Panc1 (cell line): Measurements from ENCODE around the gene GJD4. TPM values are rescaled to one million over a fixed set of nuclear protein-coding genes. Genes with fewer than 3 reads are reported as not detected.

Source experiments
- ATAC-seq: fragments of 200-7000 bp; cut with Tn5 transposase; 2 replicates; pipeline ENCODE4 v1.9.1; 2020; ENCODE audit warnings: mild to moderate bottlenecking, moderate library complexity
- BruUV-seq: library from RNA; stranded (reverse); fragments of 400-500 nt; replicated peaks from 2 replicates; lab custom pipeline; 2021; lab: Mats Ljungman, UMichigan
- CTCF ChIA-PET: fragments of 300-600 bp; sonication (Branson Sonifier 250); formaldehyde crosslinking; loops from one replicate; lab custom pipeline; 2022; ENCODE audit warnings: antibody characterized with exemption; lab: Charles Lee
- POLR2A ChIA-PET: fragments of 300-600 bp; sonication (Branson Sonifier 250); formaldehyde crosslinking; loops from one replicate; lab custom pipeline; 2022; ENCODE audit warnings: antibody characterized with exemption; lab: Charles Lee
- DNase-seq: peaks from one replicate; pipeline ENCODE4 v3.0.0-alpha.2; 2010; ENCODE audit warnings: low read depth, low spot score
- H3K27ac ChIP-seq: 2 replicates; pipeline ENCODE4 v1.5.1; 2011; ENCODE audit warnings: mild to moderate bottlenecking, low read length, inconsistent platforms
- H3K27me3 ChIP-seq: fragments of 200-500 bp; sonication (Bioruptor generic); 2 replicates; pipeline ENCODE4 v1.6.0; 2014; ENCODE audit warnings: low read length, inconsistent platforms; ENCODE audit not compliant: control insufficient read depth, insufficient read depth
- H3K36me3 ChIP-seq: fragments of 200-500 bp; sonication (Bioruptor generic); 2 replicates; pipeline ENCODE4 v1.5.1; 2014; ENCODE audit warnings: inconsistent platforms, mild to moderate bottlenecking, low read length, moderate library complexity; ENCODE audit not compliant: control insufficient read depth, insufficient read depth
- H3K4me1 ChIP-seq: 2 replicates; pipeline ENCODE4 v1.5.1; 2011; ENCODE audit warnings: inconsistent platforms, mild to moderate bottlenecking, low read length, moderate library complexity; ENCODE audit not compliant: control insufficient read depth, insufficient read depth
- H3K4me3 ChIP-seq, 2 experiments: 2 replicates each; pipeline ENCODE4 v1.5.1; 2011 to 2012; ENCODE audit warnings: low read depth in 2 of 2, low read length in 2 of 2, mild to moderate bottlenecking in 2 of 2, inconsistent platforms in 1 of 2, moderate library complexity in 1 of 2
- H3K9me3 ChIP-seq: fragments of 200-500 bp; sonication (Bioruptor generic); 2 replicates; pipeline ENCODE4 v1.5.1; 2014; ENCODE audit warnings: low read depth, mild to moderate bottlenecking, inconsistent platforms, low read length, moderate library complexity; ENCODE audit not compliant: control insufficient read depth, insufficient read depth
- POLR2AphosphoS5 ChIP-seq: IDR thresholded peaks from 2 replicates; pipeline ENCODE4 v1.6.1; 2012; ENCODE audit warnings: mild to moderate bottlenecking, low read depth, low read length, moderate library complexity
- SIN3A ChIP-seq: IDR thresholded peaks from 2 replicates; pipeline ENCODE4 v1.6.1; 2012; ENCODE audit warnings: low read depth, mild to moderate bottlenecking, low read length, moderate library complexity, borderline replicate concordance; ENCODE audit not compliant: insufficient read depth
- TCF7L2 ChIP-seq: IDR thresholded peaks from 2 replicates; pipeline ENCODE4 v1.6.1; 2011; ENCODE audit warnings: mild to moderate bottlenecking, low read depth, low read length, inconsistent platforms
- in situ Hi-C: cut with HindIII; loops from 2 replicates; pipeline ENCODE4 v1.10.0; 2016; ENCODE audit warnings: low sequenced_read_pairs, low pct_unique_long_range_greater_than_20kb
- intact Hi-C: fragments of 100-400 bp; cut with micrococcal nuclease; formaldehyde crosslinking; loops from one replicate; pipeline ENCODE4 v1.10.0; 2022; ENCODE audit not compliant: unreplicated experiment
- total RNA-seq: library from RNA; stranded (reverse); gene quantifications from one replicate; pipeline ENCODE4 v1.2.1, GENCODE V29; 2021; ENCODE audit not compliant: unreplicated experiment
- TF ChIP-seq, protein P1 (sequence below): fragments of 450-650 bp; IDR thresholded peaks from 2 replicates; pipeline ENCODE4 v1.5.1; 2017; ENCODE audit warnings: mild to moderate bottlenecking
- TF ChIP-seq, protein P2 (sequence below), 2 experiments: IDR thresholded peaks; 2 replicates each; pipeline ENCODE4 v1.6.1; 2011 to 2012; ENCODE audit warnings: low read depth in 2 of 2, control low read depth in 1 of 2, low read length in 1 of 2, mild to moderate bottlenecking in 1 of 2, moderate library complexity in 1 of 2; ENCODE audit not compliant: insufficient read depth in 1 of 2

GJD4 gene
- total RNA-seq, 1 experiment from 2014 or later: not detected

DNA sequence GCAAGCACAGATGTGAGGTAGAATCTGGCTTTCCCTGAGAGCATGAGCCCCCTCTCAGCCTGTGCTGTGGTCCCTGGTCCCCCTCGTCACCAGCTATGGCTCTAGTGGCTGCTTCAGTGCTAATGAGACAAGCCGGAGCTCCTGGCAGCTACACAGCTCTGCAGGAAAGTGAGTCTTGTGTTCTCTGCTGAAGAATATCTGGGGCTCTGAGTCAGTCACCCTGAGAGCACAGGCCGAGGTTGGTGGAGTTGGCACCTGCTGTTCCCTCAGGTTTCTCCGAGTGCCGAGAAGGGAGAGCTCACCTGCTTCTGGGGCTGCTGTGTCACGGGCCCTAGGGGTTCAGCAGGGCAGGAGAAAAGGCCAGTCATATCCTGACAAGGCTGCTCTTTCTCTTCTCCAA, 37.2 kb upstream of the GJD4 start:
- ChIA-PET CTCF (interaction anchor here (0.6 kb wide), 1 partner anchor 446 kb away, joined by 3 read pairs; no protein-coding TSS in a partner anchor), POLR2A (no interaction called here)
- DNase-seq: no peak
- in situ Hi-C loops: no loop called here
- no peak overlapping the region for H3K27ac ChIP-seq
- no peaks in the 10 kb centered on the region for H3K4me1 ChIP-seq
- BruUV-seq: no TSS peak
- H3K4me3 ChIP-seq: no peak overlapping the region
- H3K27me3 ChIP-seq: no peaks in the 10 kb centered on the region
- TF ChIP-seq SIN3A (no peak), POLR2AphosphoS5 (no peak)
- no peaks in the 10 kb centered on the region; the same call in 1 of the 2 replicates for H3K36me3 ChIP-seq
- ATAC-seq: no peak
- H3K9me3 ChIP-seq: no peaks in the 10 kb centered on the region
- intact Hi-C loops: no loop called here

DNA sequence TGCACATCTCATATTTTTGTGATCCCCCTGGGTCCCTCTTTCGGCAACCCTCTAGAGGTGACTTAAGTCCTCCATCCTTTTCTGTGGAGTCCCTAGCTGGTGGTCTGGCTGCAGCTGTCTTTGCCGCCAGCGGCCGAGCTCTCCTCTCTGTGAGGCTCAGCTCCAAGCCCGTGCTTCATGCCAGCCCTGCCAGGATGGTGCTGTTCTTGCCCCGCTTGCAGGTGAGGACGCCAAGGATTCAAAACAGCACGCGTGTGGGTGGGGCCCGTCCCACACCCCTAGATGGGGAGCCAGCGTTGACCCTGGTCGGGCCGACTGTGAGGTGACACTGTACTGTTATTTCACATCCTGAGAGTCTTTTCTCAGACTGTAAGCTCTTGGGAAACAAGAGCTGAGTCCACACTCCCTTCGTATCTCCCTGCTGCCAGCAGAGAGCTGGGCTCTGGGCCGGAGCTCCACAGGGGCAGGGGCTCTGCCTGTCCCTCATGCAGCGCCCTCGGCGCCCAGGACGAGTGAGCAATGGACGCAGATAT, 36.6 kb upstream of the GJD4 start:
- Histone ChIP-seq H3K27me3 (no peaks in the 10 kb centered on the region), H3K9me3 (no peaks in the 10 kb centered on the region), H3K36me3 (no peaks in the 10 kb centered on the region; the same call in 1 of the 2 replicates), H3K4me1 (no peaks in the 10 kb centered on the region), H3K27ac (no peak overlapping the region), H3K4me3 (no peak overlapping the region)
- no peak for TF ChIP-seq POLR2AphosphoS5
- TF ChIP-seq, protein P1, sequence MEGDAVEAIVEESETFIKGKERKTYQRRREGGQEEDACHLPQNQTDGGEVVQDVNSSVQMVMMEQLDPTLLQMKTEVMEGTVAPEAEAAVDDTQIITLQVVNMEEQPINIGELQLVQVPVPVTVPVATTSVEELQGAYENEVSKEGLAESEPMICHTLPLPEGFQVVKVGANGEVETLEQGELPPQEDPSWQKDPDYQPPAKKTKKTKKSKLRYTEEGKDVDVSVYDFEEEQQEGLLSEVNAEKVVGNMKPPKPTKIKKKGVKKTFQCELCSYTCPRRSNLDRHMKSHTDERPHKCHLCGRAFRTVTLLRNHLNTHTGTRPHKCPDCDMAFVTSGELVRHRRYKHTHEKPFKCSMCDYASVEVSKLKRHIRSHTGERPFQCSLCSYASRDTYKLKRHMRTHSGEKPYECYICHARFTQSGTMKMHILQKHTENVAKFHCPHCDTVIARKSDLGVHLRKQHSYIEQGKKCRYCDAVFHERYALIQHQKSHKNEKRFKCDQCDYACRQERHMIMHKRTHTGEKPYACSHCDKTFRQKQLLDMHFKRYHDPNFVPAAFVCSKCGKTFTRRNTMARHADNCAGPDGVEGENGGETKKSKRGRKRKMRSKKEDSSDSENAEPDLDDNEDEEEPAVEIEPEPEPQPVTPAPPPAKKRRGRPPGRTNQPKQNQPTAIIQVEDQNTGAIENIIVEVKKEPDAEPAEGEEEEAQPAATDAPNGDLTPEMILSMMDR: no peak
- TF ChIP-seq, protein P2, sequence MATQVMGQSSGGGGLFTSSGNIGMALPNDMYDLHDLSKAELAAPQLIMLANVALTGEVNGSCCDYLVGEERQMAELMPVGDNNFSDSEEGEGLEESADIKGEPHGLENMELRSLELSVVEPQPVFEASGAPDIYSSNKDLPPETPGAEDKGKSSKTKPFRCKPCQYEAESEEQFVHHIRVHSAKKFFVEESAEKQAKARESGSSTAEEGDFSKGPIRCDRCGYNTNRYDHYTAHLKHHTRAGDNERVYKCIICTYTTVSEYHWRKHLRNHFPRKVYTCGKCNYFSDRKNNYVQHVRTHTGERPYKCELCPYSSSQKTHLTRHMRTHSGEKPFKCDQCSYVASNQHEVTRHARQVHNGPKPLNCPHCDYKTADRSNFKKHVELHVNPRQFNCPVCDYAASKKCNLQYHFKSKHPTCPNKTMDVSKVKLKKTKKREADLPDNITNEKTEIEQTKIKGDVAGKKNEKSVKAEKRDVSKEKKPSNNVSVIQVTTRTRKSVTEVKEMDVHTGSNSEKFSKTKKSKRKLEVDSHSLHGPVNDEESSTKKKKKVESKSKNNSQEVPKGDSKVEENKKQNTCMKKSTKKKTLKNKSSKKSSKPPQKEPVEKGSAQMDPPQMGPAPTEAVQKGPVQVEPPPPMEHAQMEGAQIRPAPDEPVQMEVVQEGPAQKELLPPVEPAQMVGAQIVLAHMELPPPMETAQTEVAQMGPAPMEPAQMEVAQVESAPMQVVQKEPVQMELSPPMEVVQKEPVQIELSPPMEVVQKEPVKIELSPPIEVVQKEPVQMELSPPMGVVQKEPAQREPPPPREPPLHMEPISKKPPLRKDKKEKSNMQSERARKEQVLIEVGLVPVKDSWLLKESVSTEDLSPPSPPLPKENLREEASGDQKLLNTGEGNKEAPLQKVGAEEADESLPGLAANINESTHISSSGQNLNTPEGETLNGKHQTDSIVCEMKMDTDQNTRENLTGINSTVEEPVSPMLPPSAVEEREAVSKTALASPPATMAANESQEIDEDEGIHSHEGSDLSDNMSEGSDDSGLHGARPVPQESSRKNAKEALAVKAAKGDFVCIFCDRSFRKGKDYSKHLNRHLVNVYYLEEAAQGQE (IDR thresholded peaks at IDR 0.05; ENCODE audit: insufficient read depth in 1 of 2, low read depth in 2 of 2, low read length in 1 of 2): no peak
- TF ChIP-seq TCF7L2: no peak
- TF ChIP-seq SIN3A: no peak
- no peak for ATAC-seq
- DNase-seq: no peak
- no TSS peak for BruUV-seq
- in situ Hi-C loops (no loop called here), intact Hi-C loops (no loop called here)
- CTCF ChIA-PET: interaction anchor here (0.6 kb wide), 1 partner anchor 447 kb away, joined by 3 read pairs; no protein-coding TSS in a partner anchor
- POLR2A ChIA-PET: no interaction called here

DNA sequence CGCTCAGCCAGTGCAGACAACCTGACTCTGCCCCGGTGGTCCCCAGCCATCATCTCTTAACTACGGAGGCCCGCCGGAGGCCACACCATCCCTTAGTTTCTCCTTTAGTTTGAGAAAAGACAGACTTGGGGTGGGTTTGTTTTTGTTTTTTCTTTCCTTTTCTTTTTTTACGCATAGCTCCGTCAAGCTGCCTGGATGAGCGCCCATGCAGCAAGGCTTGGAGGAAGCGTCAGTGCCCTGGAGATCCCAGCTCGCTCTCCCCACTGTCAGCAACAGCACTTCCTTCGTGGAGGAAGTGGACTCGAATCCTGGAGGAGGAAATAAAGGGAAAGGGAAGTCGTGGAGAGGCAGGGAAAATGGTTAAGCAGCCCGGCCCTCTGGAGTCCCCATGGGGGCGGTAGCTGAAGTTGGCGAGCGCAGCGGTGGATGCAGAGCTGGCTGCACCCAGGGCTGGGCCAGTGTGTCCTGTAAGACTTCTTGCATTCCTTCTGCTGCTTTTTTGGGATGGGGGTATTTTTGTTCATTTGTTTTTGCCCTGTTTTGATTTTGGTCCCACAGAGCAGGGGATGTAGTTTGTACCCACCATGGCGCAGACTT, 35.9 kb upstream of the GJD4 start:
- in situ Hi-C loops (no loop called here), intact Hi-C loops (no loop called here)
- no peaks in the 10 kb centered on the region for H3K27me3 ChIP-seq
- H3K4me1 ChIP-seq: no peaks in the 10 kb centered on the region
- no peaks in the 10 kb centered on the region for H3K9me3 ChIP-seq
- CTCF ChIA-PET: no interaction called here
- H3K4me3 ChIP-seq: no peak overlapping the region
- ATAC-seq: no peak
- no peaks in the 10 kb centered on the region; the same call in 1 of the 2 replicates for H3K36me3 ChIP-seq
- TF ChIP-seq SIN3A (no peak), POLR2AphosphoS5 (no peak), TCF7L2 (no peak)
- no peak for DNase-seq
- no TSS peak for BruUV-seq
- no peak overlapping the region for H3K27ac ChIP-seq
- POLR2A ChIA-PET: no interaction called here
